C4-2B (cell line): ENCODE data around the gene GALNT2.
A peak's percentile ranks its signal among the peaks of the same experiment; 100 is the strongest.

ENCODE experiments used
- H3K27ac ChIP-seq: fragments of 450-650 bp; 2 replicates; pipeline ENCODE4 v1.5.1; 2017
- ZFX ChIP-seq: fragments of 450-650 bp; IDR thresholded peaks from 2 replicates; pipeline ENCODE4 v1.6.1; 2017
- TF ChIP-seq, protein P1 (sequence below): fragments of 450-650 bp; conservative IDR thresholded peaks from 2 replicates; pipeline ENCODE4 v1.5.1; 2017; ENCODE audit warnings: mild to moderate bottlenecking

GALNT2 gene

GRCh38 chr1:230153641-230154296 is 86.7 kb downstream of the GALNT2 start:
- TF ChIP-seq ZFX: no peak
- TF ChIP-seq, protein P1, sequence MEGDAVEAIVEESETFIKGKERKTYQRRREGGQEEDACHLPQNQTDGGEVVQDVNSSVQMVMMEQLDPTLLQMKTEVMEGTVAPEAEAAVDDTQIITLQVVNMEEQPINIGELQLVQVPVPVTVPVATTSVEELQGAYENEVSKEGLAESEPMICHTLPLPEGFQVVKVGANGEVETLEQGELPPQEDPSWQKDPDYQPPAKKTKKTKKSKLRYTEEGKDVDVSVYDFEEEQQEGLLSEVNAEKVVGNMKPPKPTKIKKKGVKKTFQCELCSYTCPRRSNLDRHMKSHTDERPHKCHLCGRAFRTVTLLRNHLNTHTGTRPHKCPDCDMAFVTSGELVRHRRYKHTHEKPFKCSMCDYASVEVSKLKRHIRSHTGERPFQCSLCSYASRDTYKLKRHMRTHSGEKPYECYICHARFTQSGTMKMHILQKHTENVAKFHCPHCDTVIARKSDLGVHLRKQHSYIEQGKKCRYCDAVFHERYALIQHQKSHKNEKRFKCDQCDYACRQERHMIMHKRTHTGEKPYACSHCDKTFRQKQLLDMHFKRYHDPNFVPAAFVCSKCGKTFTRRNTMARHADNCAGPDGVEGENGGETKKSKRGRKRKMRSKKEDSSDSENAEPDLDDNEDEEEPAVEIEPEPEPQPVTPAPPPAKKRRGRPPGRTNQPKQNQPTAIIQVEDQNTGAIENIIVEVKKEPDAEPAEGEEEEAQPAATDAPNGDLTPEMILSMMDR: no peak
- H3K27ac ChIP-seq: no peak overlapping the region

- no peak for TF ChIP-seq ZFX
- TF ChIP-seq, protein P1: no peak
- no peak overlapping the region for H3K27ac ChIP-seq
Measured at GRCh38 chr1:230155021-230155420, 88.0 kb downstream of the GALNT2 start.

DNA sequence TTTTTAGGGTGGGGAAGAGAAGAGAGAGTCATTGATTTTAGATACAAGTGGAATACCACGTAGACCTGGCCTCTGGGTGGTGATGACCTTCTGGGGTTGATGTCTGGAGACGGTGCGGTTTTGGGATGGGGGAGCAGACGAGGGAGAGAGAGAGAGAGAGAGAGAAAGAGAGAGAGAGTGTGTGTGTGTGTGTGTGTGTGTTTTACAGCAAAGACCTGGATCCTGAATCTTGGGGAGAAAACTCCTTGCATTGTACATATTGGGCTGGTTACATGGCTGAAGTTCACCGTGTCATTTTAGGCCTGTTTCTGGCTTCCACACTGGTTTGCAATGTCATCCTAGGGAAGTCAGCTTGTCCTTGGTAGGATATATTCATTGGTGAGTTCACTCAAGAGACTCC is 89.0 kb downstream of the GALNT2 start:
- no peak overlapping the region for H3K27ac ChIP-seq
- TF ChIP-seq, protein P1: no peak
- TF ChIP-seq ZFX: no peak

- H3K27ac ChIP-seq: no peak overlapping the region
- no peak for TF ChIP-seq ZFX
- TF ChIP-seq, protein P1: no peak
Measured at GRCh38 chr1:230156536-230156935, 89.5 kb downstream of the GALNT2 start.

DNA sequence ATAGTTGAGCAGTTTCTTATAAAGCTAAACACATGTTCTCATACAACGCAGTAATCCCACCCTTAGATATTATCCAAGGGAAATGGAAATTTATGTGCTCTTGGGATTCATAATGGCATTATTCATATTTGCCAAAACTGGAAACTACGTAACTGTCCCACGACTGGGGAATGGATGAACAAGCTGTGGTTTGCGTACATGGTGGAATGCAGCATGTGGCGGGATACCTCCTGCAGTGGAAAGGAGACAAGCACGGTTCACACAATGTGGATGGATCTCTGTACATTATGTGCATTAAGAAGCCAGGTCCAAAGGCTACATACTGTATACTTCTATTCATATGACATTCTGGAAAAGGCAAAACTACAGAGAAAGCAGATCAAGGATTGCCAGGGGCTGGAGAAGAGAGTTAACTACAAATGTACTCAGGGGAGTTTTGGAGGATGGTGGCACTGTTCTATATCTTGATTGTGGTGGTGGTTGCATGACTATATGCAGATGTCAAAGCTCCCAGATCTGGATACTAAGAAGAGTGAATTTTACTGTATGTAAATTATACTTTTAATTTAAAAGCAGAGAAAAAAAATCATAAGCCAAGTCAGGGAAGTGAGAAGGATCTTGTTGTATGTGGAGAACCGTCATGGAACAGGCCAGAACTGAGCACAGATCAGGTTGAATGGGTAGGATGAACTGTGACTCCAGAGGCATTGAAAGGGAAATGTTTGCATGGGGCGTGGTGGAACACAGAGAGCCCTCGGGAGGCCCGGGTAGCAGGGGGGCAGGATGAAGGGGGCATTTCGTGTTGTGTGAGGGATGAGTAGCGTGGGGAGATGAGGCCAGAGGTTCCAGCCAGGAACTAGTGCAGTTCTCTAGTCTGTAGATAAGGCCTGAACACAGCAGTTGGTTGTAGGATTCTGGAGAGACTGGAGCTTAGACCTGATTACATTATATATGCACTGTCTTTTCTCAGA is 90.7 kb downstream of the GALNT2 start:
- TF ChIP-seq ZFX: no peak
- TF ChIP-seq, protein P1: no peak
- H3K27ac ChIP-seq: peak overlapping the region; percentile 14; the same call in 1 of the 2 replicates

DNA sequence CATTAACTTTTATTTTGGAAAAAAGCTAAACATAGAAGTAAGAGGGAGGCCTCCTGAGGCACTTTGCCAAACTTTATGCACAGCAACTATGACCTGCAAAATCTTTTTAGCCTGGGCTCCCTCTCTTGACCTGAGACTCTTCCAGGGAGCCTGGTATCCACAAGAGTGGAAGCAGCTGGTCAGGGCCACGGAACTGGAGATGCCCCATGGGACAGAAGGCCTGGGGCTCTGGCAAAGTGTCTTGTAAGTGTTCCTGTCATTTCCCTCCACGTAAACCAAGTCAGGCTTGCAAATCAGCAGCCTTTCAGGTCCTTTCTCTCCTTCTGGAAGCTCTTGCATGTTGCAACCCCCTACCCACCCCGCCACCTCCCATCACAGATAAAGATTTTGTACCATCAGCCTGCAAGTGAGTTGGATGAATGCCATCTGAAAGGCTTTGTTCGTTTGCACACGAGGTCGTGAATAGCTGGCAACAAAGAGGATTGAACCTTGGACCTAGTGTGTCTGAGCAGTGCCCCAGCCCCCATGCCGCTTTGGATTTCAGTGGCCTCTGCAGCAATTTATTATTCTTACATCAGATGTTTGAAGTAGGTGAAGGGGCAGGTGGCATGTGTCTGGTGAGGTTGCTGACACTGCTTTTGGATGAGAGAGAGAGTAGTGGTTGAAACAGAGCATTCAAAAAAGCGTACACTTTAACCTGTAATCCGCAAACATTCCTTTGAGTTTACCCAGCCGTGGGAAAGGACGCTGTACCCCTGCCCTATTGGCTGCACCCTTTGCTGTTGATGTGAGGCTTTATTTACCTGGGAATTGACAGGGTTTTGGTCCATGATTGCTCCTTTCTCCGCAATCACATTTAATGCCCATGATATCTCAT is 91.6 kb downstream of the GALNT2 start:
- TF ChIP-seq, protein P1: no peak
- TF ChIP-seq ZFX: no peak
- H3K27ac ChIP-seq: peak overlapping the region; percentile 14
